Activated T-helper 17 cell treated with anti-CD3 and anti-CD28 coated beads, Interleukin-2, amount 50 U/mL, for 72 hours (primary cell): Measurements from ENCODE around the gene SLC35E2B. TPM values are rescaled to one million over a fixed set of nuclear protein-coding genes. Genes with fewer than 3 reads are reported as not detected.
A peak's percentile ranks its signal among the peaks of the same experiment; 100 is the strongest.
"Not testable (repeated sequence)": the region's sequence is repeated elsewhere in the genome, so short reads cannot be mapped to it uniquely, and the experiment has no call there.

Experiments
- ATAC-seq: fragments of 150-1000 bp; cut with Tn5 transposase; replicated peaks from 2 replicates; pipeline ENCODE4 v1.10.0; 2021; ENCODE audit warnings: mild to moderate bottlenecking, moderate library complexity
- H3K27ac Mint-ChIP-seq: one replicate; pipeline ENCODE4 v1.8.0; 2022; ENCODE audit warnings: mixed read lengths
- H3K27me3 Mint-ChIP-seq: one replicate; pipeline ENCODE4 v1.8.0; 2022; ENCODE audit warnings: mixed read lengths
- H3K36me3 Mint-ChIP-seq: one replicate; pipeline ENCODE4 v1.8.0; 2022; ENCODE audit warnings: low read depth, mild to moderate bottlenecking, mixed read lengths
- H3K4me1 Mint-ChIP-seq: one replicate; pipeline ENCODE4 v1.8.0; 2022; ENCODE audit warnings: mixed read lengths
- H3K4me3 Mint-ChIP-seq: one replicate; pipeline ENCODE4 v1.8.0; 2022; ENCODE audit warnings: mild to moderate bottlenecking, mixed read lengths
- H3K9me3 Mint-ChIP-seq: one replicate; pipeline ENCODE4 v1.8.0; 2022; ENCODE audit warnings: mixed read lengths
- total RNA-seq, 2 donors: library from RNA; stranded (reverse); gene quantifications; one replicate each; pipeline ENCODE4 v1.2.3, GENCODE V29; 2022

The SLC35E2B gene
- total RNA-seq, 2 donors from 2014 or later, result 31.4 to 38.5 TPM

GRCh38 chr1:1689526-1689925, 3.1 kb downstream of the SLC35E2B start:
- H3K27me3 Mint-ChIP-seq, H3K4me1 Mint-ChIP-seq, ATAC-seq, H3K4me3 Mint-ChIP-seq, H3K9me3 Mint-ChIP-seq, H3K27ac Mint-ChIP-seq: not testable (repeated sequence)
- peaks cover 16% of the 10 kb centered on the region for H3K36me3 Mint-ChIP-seq

- no peaks in the 10 kb centered on the region for H3K27me3 Mint-ChIP-seq
- peaks cover 16% of the 10 kb centered on the region for H3K36me3 Mint-ChIP-seq
- H3K9me3 Mint-ChIP-seq, result no peaks in the 10 kb centered on the region
- H3K27ac Mint-ChIP-seq, result no peak overlapping the region
- no peak overlapping the region for H3K4me3 Mint-ChIP-seq
- peaks cover 4% of the 10 kb centered on the region for H3K4me1 Mint-ChIP-seq
- no peak for ATAC-seq
Measured at GRCh38 chr1:1687846-1688245, 4.7 kb downstream of the SLC35E2B start.

- no peak for ATAC-seq
- Mint-ChIP-seq H3K27ac (no peak overlapping the region), H3K36me3 (peaks cover 6% of the 10 kb centered on the region), H3K4me1 (peaks cover 4% of the 10 kb centered on the region), H3K9me3 (no peaks in the 10 kb centered on the region), H3K27me3 (no peaks in the 10 kb centered on the region), H3K4me3 (no peak overlapping the region)
Measured at GRCh38 chr1:1684031-1684681, 8.4 kb downstream of the SLC35E2B start.

- no peaks in the 10 kb centered on the region for H3K9me3 Mint-ChIP-seq
- no peak for ATAC-seq
- peaks cover 10% of the 10 kb centered on the region for H3K4me1 Mint-ChIP-seq
- H3K36me3 Mint-ChIP-seq, result peaks cover 6% of the 10 kb centered on the region
- no peak overlapping the region for H3K27ac Mint-ChIP-seq
- H3K27me3 Mint-ChIP-seq, result no peaks in the 10 kb centered on the region
- H3K4me3 Mint-ChIP-seq, result no peak overlapping the region
Measured at GRCh38 chr1:1683104-1683905, 9.3 kb downstream of the SLC35E2B start.

GRCh38 chr1:1680912-1681273, 11.7 kb downstream of the SLC35E2B start:
- Mint-ChIP-seq H3K4me3 (no peak overlapping the region), H3K36me3 (peaks cover 18% of the 10 kb centered on the region), H3K27ac (no peak overlapping the region), H3K9me3 (no peaks in the 10 kb centered on the region), H3K27me3 (no peaks in the 10 kb centered on the region), H3K4me1 (peaks cover 11% of the 10 kb centered on the region)
- ATAC-seq, result no peak

GRCh38 chr1:1680031-1680911, 12.3 kb downstream of the SLC35E2B start:
- Mint-ChIP-seq H3K27ac (no peak overlapping the region), H3K9me3 (no peaks in the 10 kb centered on the region), H3K4me1 (peaks cover 11% of the 10 kb centered on the region), H3K36me3 (peaks cover 14% of the 10 kb centered on the region), H3K4me3 (no peak overlapping the region), H3K27me3 (no peaks in the 10 kb centered on the region)
- ATAC-seq, result no peak

- peaks cover 11% of the 10 kb centered on the region for H3K4me1 Mint-ChIP-seq
- no peaks in the 10 kb centered on the region for H3K27me3 Mint-ChIP-seq
- no peaks in the 10 kb centered on the region for H3K9me3 Mint-ChIP-seq
- peak overlapping the region; percentile 95 for H3K27ac Mint-ChIP-seq
- H3K4me3 Mint-ChIP-seq, result peak overlapping the region; percentile 88
- ATAC-seq, result peak; percentile 60
- H3K36me3 Mint-ChIP-seq, result peaks cover 21% of the 10 kb centered on the region
Measured at GRCh38 chr1:1678581-1679380, 13.8 kb downstream of the SLC35E2B start.

- H3K27ac Mint-ChIP-seq, result peak overlapping the region; percentile 95
- H3K4me3 Mint-ChIP-seq, result peak overlapping the region; percentile 88
- H3K27me3 Mint-ChIP-seq, result no peaks in the 10 kb centered on the region
- H3K9me3 Mint-ChIP-seq, result no peaks in the 10 kb centered on the region
- H3K4me1 Mint-ChIP-seq, result peaks cover 11% of the 10 kb centered on the region
- peaks cover 30% of the 10 kb centered on the region for H3K36me3 Mint-ChIP-seq
- ATAC-seq, result peak; percentile 64
Measured at GRCh38 chr1:1677718-1678580, 14.6 kb downstream of the SLC35E2B start.

- not testable (repeated sequence) for H3K4me3 Mint-ChIP-seq, H3K27me3 Mint-ChIP-seq, H3K27ac Mint-ChIP-seq, ATAC-seq, H3K9me3 Mint-ChIP-seq
- peaks cover 35% of the 10 kb centered on the region for H3K36me3 Mint-ChIP-seq
- H3K4me1 Mint-ChIP-seq, result peaks cover 11% of the 10 kb centered on the region
Measured at GRCh38 chr1:1676087-1676486, 16.5 kb downstream of the SLC35E2B start.

GRCh38 chr1:1675218-1675617, 17.4 kb downstream of the SLC35E2B start:
- not testable (repeated sequence) for ATAC-seq, H3K27me3 Mint-ChIP-seq, H3K27ac Mint-ChIP-seq, H3K4me3 Mint-ChIP-seq, H3K9me3 Mint-ChIP-seq
- Mint-ChIP-seq H3K4me1 (peaks cover 11% of the 10 kb centered on the region), H3K36me3 (peaks cover 44% of the 10 kb centered on the region)

- Mint-ChIP-seq H3K36me3 (peaks cover 45% of the 10 kb centered on the region), H3K4me1 (peaks cover 11% of the 10 kb centered on the region)
- not testable (repeated sequence) for H3K27me3 Mint-ChIP-seq, H3K4me3 Mint-ChIP-seq, H3K27ac Mint-ChIP-seq, H3K9me3 Mint-ChIP-seq
- ATAC-seq, result peak; percentile 25
Measured at GRCh38 chr1:1674806-1675205, 17.8 kb downstream of the SLC35E2B start.

GRCh38 chr1:1672181-1672965, 20.2 kb downstream of the SLC35E2B start:
- Mint-ChIP-seq H3K4me1 (no peaks in the 10 kb centered on the region), H3K27ac (no peak overlapping the region), H3K9me3 (no peaks in the 10 kb centered on the region), H3K27me3 (no peaks in the 10 kb centered on the region), H3K4me3 (no peak overlapping the region), H3K36me3 (peaks cover 52% of the 10 kb centered on the region)
- no peak for ATAC-seq
